NT2/D1 (cell line): ENCODE data around the gene PRSS50.

ENCODE experiments used
- SUZ12 ChIP-seq: IDR thresholded peaks from 2 replicates; pipeline ENCODE4 v1.6.1; 2011; ENCODE audit not compliant: insufficient read length, insufficient read depth; ENCODE audit errors: extremely low read depth
- YY1 ChIP-seq: IDR thresholded peaks from 2 replicates; pipeline ENCODE4 v1.6.1; 2011; ENCODE audit not compliant: insufficient read length, insufficient read depth
- ZNF274 ChIP-seq: IDR thresholded peaks from 2 replicates; pipeline ENCODE4 v1.6.1; 2011; ENCODE audit warnings: mild to moderate bottlenecking, low read depth, low read length

- TF ChIP-seq SUZ12 = no peak
- TF ChIP-seq YY1 = no peak
- no peak for TF ChIP-seq ZNF274
These were observed 6.8 kb upstream of the PRSS50 start for GRCh38 chr3:46724424-46724823.
